Measurements from ENCODE around the gene SLC25A5.

GRCh38 chrX:119507206-119507605, 39.0 kb downstream of the SLC25A5 start:
- TF ChIP-seq REST (IDR thresholded peaks at IDR 0.05; ENCODE audit: low read depth, low read length) (no peak), E2F4 (IDR thresholded peaks at IDR 0.05; ENCODE audit: low read depth, low read length) (no peak), NRF1 (conservative IDR thresholded peaks at IDR 0.05; ENCODE audit: low read depth, low read length) (no peak), CTCF (IDR thresholded peaks at IDR 0.05 in 2 of 3, conservative IDR thresholded peaks at IDR 0.05 in 1 of 3; ENCODE audit: control insufficient read depth in 2 of 3, extremely low read depth in 1 of 3, insufficient read depth in 1 of 3, low read depth in 3 of 3, low read length in 3 of 3) (no peak), POLR2AphosphoS5 (IDR thresholded peaks at IDR 0.05; ENCODE audit: low read length) (no peak), USF2 (IDR thresholded peaks at IDR 0.05; ENCODE audit: borderline replicate concordance, low read depth, low read length) (no peak), HDAC2 (IDR thresholded peaks at IDR 0.05) (no peak)
